ENCODE data around the gene LPP. TPM values are rescaled to one million over a fixed set of nuclear protein-coding genes. Genes with fewer than 3 reads are reported as not detected.

LPP gene
- total and polyA plus RNA-seq, 2 donors (not counting 1 experiment from before 2014, with no cell fraction given), result 7.6 to 81.7 TPM

DNA sequence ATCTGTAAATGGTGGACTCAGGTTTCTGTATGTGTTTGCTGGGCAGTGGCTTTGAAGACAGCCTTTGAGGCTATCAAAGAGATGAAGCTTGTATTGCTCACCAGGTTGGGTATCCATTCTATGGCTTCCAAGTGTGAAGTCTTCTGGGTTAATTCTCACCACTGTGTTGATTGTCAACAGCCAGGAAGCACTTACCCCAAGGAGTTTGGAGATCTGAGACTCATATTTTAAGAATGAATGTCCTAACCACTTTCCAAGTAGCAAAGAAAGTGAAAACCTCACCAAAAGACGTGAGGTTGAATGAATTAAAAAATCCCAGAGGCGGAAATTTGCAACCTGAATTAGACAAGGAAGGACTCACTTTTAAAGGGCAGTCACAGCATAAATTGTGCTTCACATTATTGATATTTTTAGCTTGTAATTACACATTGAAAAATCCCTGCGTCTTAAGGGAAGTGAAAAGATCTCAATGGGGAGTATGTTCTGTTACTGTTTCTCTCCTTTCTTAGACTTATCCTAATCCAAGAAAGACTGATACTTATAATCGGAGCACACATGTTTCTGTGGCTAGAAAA lies 713.8 kb downstream of the LPP start:
- Histone ChIP-seq H3K36me3 (replicated peaks in 1 of 2; ENCODE audit: control extremely low read depth in 1 of 2, control insufficient read depth in 1 of 2, extremely low read depth in 1 of 2, insufficient read depth in 2 of 2, low read length in 1 of 2) (peaks cover 11% of the 10 kb centered on the region in 2 experiments), H3K27me3 (replicated peaks in 1 of 4; ENCODE audit: control extremely low read depth in 1 of 4, control insufficient read depth in 3 of 4, insufficient read depth in 4 of 4, low read length in 3 of 4) (no peaks in the 10 kb centered on the region), H3K9me3 (ENCODE audit: control extremely low read depth in 1 of 3, control insufficient read depth in 2 of 3, insufficient read depth in 1 of 3, low read length in 2 of 3) (no peaks in the 10 kb centered on the region), H3K4me1 (ENCODE audit: control insufficient read depth in 2 of 2, insufficient read depth in 2 of 2, low read length in 2 of 2) (no peaks in the 10 kb centered on the region), H4K20me1 (ENCODE audit: control insufficient read depth, insufficient read depth, low read length, poor library complexity, severe bottlenecking) (no peaks in the 10 kb centered on the region), H2AFZ (ENCODE audit: insufficient read depth, low read depth, low read length, poor library complexity, severe bottlenecking) (no peak overlapping the region), H3K79me2 (ENCODE audit: control insufficient read depth, insufficient read depth, low read length) (no peaks in the 10 kb centered on the region), H3K27ac (ENCODE audit: low read length in 2 of 2) (no peak overlapping the region), H3K9ac (ENCODE audit: low read length) (no peak overlapping the region), H3K4me3 (ENCODE audit: control extremely low read depth in 1 of 5, extremely low read depth in 1 of 5, insufficient read depth in 1 of 5, low read depth in 2 of 5, low read length in 4 of 5) (no peak overlapping the region), H3K4me2 (replicated peaks; ENCODE audit: low read depth, low read length, poor library complexity, severe bottlenecking) (no peak overlapping the region)
- no peak for DNase-seq
- Mint-ChIP-seq H3K27me3 (no peaks in the 10 kb centered on the region), H3K27ac (no peak overlapping the region), H3K4me3 (no peak overlapping the region), H3K4me1 (no peaks in the 10 kb centered on the region), H3K9me3 (ENCODE audit: insufficient read depth) (no peaks in the 10 kb centered on the region)
- intact Hi-C loops (cut with micrococcal nuclease), result loop anchor here (5.0 kb wide), 1 partner anchor 1125 kb away; no protein-coding TSS in a partner anchor
- CTCF ChIA-PET, result no interaction called here
- no peak for ATAC-seq (ENCODE audit: low read depth)
- TF ChIP-seq, protein P1, sequence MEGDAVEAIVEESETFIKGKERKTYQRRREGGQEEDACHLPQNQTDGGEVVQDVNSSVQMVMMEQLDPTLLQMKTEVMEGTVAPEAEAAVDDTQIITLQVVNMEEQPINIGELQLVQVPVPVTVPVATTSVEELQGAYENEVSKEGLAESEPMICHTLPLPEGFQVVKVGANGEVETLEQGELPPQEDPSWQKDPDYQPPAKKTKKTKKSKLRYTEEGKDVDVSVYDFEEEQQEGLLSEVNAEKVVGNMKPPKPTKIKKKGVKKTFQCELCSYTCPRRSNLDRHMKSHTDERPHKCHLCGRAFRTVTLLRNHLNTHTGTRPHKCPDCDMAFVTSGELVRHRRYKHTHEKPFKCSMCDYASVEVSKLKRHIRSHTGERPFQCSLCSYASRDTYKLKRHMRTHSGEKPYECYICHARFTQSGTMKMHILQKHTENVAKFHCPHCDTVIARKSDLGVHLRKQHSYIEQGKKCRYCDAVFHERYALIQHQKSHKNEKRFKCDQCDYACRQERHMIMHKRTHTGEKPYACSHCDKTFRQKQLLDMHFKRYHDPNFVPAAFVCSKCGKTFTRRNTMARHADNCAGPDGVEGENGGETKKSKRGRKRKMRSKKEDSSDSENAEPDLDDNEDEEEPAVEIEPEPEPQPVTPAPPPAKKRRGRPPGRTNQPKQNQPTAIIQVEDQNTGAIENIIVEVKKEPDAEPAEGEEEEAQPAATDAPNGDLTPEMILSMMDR (IDR thresholded peaks at IDR 0.05), result no peak
- no peak for TF ChIP-seq EZH2 (IDR thresholded peaks at IDR 0.05; ENCODE audit: borderline replicate concordance, insufficient read depth, low read depth, low read length, poor library complexity, severe bottlenecking)
- WGBS (ENCODE audit: insufficient coverage), result no CpG with 5 or more reads among the region's 4 CpGs
- POLR2A ChIA-PET, result no interaction called here

DNA sequence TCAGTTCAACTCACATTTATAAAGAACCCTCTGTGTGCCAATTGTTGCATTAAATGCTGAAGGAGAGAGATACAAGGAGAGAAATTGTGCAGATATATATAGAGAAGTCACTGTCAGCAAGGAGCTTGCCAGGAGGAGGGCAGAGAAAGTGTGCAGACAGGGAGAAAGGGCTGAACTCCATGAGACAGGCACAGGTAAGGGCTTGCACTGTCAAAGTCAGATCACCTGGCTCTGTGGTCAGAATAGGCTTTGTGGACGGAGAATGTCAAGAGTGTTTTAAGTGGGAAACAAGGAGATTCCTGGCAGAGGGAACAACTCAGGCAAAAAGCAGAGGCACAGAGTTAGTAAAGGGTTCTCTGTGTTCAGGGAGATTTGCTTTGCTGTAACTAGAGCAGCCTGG lies 714.8 kb downstream of the LPP start:
- Histone ChIP-seq H3K4me3 (ENCODE audit: control extremely low read depth in 1 of 5, extremely low read depth in 1 of 5, insufficient read depth in 1 of 5, low read depth in 2 of 5, low read length in 4 of 5) (no peak overlapping the region), H4K20me1 (ENCODE audit: control insufficient read depth, insufficient read depth, low read length, poor library complexity, severe bottlenecking) (no peaks in the 10 kb centered on the region), H3K4me2 (replicated peaks; ENCODE audit: low read depth, low read length, poor library complexity, severe bottlenecking) (no peak overlapping the region), H3K27ac (ENCODE audit: low read length in 2 of 2) (no peak overlapping the region), H2AFZ (ENCODE audit: insufficient read depth, low read depth, low read length, poor library complexity, severe bottlenecking) (no peak overlapping the region), H3K9ac (ENCODE audit: low read length) (no peak overlapping the region), H3K9me3 (ENCODE audit: control extremely low read depth in 1 of 3, control insufficient read depth in 2 of 3, insufficient read depth in 1 of 3, low read length in 2 of 3) (no peaks in the 10 kb centered on the region), H3K79me2 (ENCODE audit: control insufficient read depth, insufficient read depth, low read length) (no peaks in the 10 kb centered on the region), H3K4me1 (ENCODE audit: control insufficient read depth in 2 of 2, insufficient read depth in 2 of 2, low read length in 2 of 2) (no peaks in the 10 kb centered on the region), H3K36me3 (replicated peaks in 1 of 2; ENCODE audit: control extremely low read depth in 1 of 2, control insufficient read depth in 1 of 2, extremely low read depth in 1 of 2, insufficient read depth in 2 of 2, low read length in 1 of 2) (peaks cover 11 to 16% of the 10 kb centered on the region in 2 experiments), H3K27me3 (replicated peaks in 1 of 4; ENCODE audit: control extremely low read depth in 1 of 4, control insufficient read depth in 3 of 4, insufficient read depth in 4 of 4, low read length in 3 of 4) (no peaks in the 10 kb centered on the region)
- POLR2A ChIA-PET, result no interaction called here
- 100% methylated on average over 1 of the region's 1 CpG for WGBS (ENCODE audit: insufficient coverage)
- ATAC-seq (ENCODE audit: low read depth), result no peak
- Mint-ChIP-seq H3K4me3 (no peak overlapping the region), H3K27me3 (no peaks in the 10 kb centered on the region), H3K4me1 (no peaks in the 10 kb centered on the region), H3K27ac (no peak overlapping the region), H3K9me3 (ENCODE audit: insufficient read depth) (no peaks in the 10 kb centered on the region)
- CTCF ChIA-PET, result no interaction called here
- intact Hi-C loops (cut with micrococcal nuclease), result loop anchor here (5.0 kb wide), 1 partner anchor 1127 kb away; no protein-coding TSS in a partner anchor
- no peak for DNase-seq
- TF ChIP-seq EZH2 (IDR thresholded peaks at IDR 0.05; ENCODE audit: borderline replicate concordance, insufficient read depth, low read depth, low read length, poor library complexity, severe bottlenecking), result no peak
- TF ChIP-seq, protein P1 (IDR thresholded peaks at IDR 0.05), result no peak
